ENCODE data around the gene POLR1A. TPM values are rescaled to one million over a fixed set of nuclear protein-coding genes. Genes with fewer than 3 reads are reported as not detected.

Gene POLR1A
- total RNA-seq, 1 donor = 17.4 TPM

DNA sequence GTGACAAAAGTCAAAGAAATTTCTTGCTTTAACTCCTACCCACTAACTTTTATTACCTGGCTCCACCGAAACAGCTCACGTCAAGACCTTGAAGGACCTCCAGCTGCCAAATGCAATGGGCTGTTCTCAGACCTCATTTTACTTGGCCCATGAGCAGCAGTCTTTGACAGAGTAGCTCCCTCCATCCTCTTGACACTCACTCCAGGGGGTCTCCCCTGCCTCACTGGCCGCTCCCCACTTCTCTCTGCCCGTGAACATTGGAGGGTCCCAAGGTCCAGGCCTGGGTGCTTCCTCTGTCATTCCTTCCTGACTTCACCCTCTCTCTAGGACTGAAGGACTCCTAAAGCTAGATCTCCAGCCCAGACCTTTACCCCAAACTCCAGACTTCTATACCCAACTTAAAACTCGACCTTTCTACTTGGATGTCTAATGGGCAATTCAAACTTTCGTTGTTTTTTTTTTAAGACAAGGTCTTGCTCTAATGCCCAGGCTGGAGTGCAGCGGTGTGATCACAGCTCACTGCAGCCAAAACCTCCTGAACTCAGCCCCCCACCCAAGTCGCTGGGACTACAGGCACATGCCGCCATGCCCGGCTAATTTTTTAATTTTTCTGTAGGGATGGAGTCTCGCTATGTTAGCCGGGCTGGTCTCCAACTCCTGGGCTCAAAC lies 124.0 kb downstream of the POLR1A start:
- H4K20me1 ChIP-seq (ENCODE audit: insufficient read depth, low read length) = no peaks in the 10 kb centered on the region
- H2AFZ ChIP-seq (ENCODE audit: low read length) = no peak overlapping the region
- DNase-seq (ENCODE audit: insufficient read length, low spot score, missing footprints) = no peak
- no peaks in the 10 kb centered on the region for H3K79me2 ChIP-seq (ENCODE audit: insufficient read depth, low read length)
- TF ChIP-seq, protein P1, sequence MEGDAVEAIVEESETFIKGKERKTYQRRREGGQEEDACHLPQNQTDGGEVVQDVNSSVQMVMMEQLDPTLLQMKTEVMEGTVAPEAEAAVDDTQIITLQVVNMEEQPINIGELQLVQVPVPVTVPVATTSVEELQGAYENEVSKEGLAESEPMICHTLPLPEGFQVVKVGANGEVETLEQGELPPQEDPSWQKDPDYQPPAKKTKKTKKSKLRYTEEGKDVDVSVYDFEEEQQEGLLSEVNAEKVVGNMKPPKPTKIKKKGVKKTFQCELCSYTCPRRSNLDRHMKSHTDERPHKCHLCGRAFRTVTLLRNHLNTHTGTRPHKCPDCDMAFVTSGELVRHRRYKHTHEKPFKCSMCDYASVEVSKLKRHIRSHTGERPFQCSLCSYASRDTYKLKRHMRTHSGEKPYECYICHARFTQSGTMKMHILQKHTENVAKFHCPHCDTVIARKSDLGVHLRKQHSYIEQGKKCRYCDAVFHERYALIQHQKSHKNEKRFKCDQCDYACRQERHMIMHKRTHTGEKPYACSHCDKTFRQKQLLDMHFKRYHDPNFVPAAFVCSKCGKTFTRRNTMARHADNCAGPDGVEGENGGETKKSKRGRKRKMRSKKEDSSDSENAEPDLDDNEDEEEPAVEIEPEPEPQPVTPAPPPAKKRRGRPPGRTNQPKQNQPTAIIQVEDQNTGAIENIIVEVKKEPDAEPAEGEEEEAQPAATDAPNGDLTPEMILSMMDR (IDR thresholded peaks at IDR 0.05; ENCODE audit: extremely low read depth, low read depth, low read length) = no peak
- H3K4me3 ChIP-seq (ENCODE audit: insufficient read depth, low read length) = no peak overlapping the region
- H3K4me2 ChIP-seq (ENCODE audit: insufficient read depth, low read length) = no peak overlapping the region
- H3K27ac ChIP-seq (ENCODE audit: low read depth, low read length) = no peak overlapping the region
- no peaks in the 10 kb centered on the region for H3K36me3 ChIP-seq (ENCODE audit: insufficient read depth, low read length)
- H3K9me3 ChIP-seq (ENCODE audit: low read depth, low read length) = no peaks in the 10 kb centered on the region
- H3K4me1 ChIP-seq (ENCODE audit: insufficient read depth, low read length) = no peaks in the 10 kb centered on the region
- H3K27me3 ChIP-seq (ENCODE audit: insufficient read depth, low read length) = peaks cover 4% of the 10 kb centered on the region

DNA sequence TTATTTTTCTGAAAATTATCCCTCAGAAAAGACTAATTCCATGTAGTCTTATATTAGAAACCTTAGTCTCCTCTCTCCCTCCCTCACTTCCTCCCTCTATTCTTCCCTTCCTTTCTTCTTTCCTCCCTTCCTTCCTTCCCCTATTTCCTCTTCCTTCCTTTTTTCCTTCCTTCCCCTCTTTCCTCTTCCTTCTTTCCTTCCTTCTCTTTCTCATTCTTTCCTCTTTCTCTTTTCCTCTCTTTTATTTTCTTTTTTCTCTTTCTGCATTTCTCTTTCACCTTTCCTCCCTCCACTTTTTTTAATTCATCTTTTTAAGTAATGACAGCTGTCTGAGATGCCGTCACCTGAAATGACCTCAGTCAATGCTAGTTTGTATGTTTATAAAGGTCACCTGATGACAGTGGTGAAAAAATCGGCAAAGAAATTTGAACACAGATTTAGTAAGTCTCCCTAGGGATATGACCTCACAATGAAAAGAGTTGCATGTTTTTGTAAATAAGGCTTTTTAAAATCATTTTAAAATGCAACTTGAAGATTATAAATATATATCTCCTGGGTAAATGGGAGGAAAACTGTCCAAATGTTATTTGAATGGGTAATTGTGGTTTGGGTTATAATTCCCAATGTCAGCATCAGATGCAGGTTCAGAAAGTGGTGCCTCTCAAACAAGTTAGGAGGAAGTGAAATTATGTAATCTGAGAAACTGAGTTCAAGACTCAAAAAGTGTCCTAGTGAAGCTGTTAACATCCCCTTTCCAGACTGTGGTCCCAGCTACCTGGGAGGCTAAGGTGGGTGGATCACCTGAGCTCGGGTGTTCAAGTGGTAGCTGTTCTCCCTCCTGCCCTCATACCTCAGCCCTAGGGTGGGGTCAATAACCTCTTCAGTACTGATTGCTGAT lies 126.6 kb downstream of the POLR1A start:
- Histone ChIP-seq H3K27me3 (ENCODE audit: insufficient read depth, low read length) (peaks cover 16% of the 10 kb centered on the region), H3K9me3 (ENCODE audit: low read depth, low read length) (no peaks in the 10 kb centered on the region), H3K4me1 (ENCODE audit: insufficient read depth, low read length) (no peaks in the 10 kb centered on the region), H3K79me2 (ENCODE audit: insufficient read depth, low read length) (no peaks in the 10 kb centered on the region), H3K27ac (ENCODE audit: low read depth, low read length) (no peak overlapping the region), H4K20me1 (ENCODE audit: insufficient read depth, low read length) (no peaks in the 10 kb centered on the region), H2AFZ (ENCODE audit: low read length) (no peak overlapping the region), H3K4me2 (ENCODE audit: insufficient read depth, low read length) (peak overlapping the region; percentile 22), H3K36me3 (ENCODE audit: insufficient read depth, low read length) (no peaks in the 10 kb centered on the region), H3K4me3 (ENCODE audit: insufficient read depth, low read length) (no peak overlapping the region)
- TF ChIP-seq, protein P1 (IDR thresholded peaks at IDR 0.05; ENCODE audit: extremely low read depth, low read depth, low read length) = no peak
- no peak for DNase-seq (ENCODE audit: insufficient read length, low spot score, missing footprints)

DNA sequence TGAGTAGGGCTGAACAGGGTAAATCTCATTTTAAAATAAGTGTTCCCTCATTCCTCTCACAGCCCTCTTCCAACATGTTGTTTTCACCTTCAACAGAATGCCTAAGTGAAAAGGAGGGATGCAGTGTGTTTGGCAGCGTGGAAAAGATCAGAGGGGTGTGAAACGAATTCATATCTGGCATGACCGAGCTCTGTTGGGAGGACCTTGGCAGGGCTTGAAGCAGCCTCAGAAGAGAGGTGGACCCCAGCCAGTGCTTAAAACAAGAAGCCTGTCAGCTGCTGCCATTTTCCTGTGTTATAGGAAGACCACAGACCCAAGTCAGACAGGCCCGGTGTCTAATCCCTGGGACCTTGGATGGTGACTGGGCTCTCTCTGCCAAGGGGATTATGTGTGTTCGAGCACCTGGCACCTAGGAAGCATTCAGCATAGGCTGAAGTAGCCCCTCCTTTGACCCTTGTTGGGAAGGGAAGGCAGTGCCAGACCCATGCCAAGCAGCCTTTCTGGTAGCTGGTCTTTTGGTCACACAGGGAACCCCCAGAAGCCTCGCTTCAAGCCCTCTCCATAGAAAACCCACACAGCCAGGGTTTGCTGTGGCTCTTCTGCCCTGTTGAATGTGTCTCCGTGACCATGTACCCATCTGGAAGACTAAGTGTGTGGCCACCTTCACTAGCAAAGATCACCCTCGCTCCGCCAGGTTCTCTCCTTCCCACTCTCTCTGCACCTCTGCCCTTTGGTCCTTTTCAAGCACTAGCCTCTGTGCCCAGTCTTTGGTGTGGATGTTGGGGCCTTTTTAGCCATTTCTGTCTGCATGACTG lies 129.4 kb downstream of the POLR1A start:
- no peaks in the 10 kb centered on the region for H3K4me1 ChIP-seq (ENCODE audit: insufficient read depth, low read length)
- H3K27ac ChIP-seq (ENCODE audit: low read depth, low read length) = no peak overlapping the region
- TF ChIP-seq, protein P1 (IDR thresholded peaks at IDR 0.05; ENCODE audit: extremely low read depth, low read depth, low read length) = no peak
- DNase-seq (ENCODE audit: insufficient read length, low spot score, missing footprints) = no peak
- H3K36me3 ChIP-seq (ENCODE audit: insufficient read depth, low read length) = no peaks in the 10 kb centered on the region
- H4K20me1 ChIP-seq (ENCODE audit: insufficient read depth, low read length) = no peaks in the 10 kb centered on the region
- H3K27me3 ChIP-seq (ENCODE audit: insufficient read depth, low read length) = peaks cover 16% of the 10 kb centered on the region
- H3K79me2 ChIP-seq (ENCODE audit: insufficient read depth, low read length) = no peaks in the 10 kb centered on the region
- no peak overlapping the region for H3K4me3 ChIP-seq (ENCODE audit: insufficient read depth, low read length)
- no peak overlapping the region for H2AFZ ChIP-seq (ENCODE audit: low read length)
- no peaks in the 10 kb centered on the region for H3K9me3 ChIP-seq (ENCODE audit: low read depth, low read length)
- no peak overlapping the region for H3K4me2 ChIP-seq (ENCODE audit: insufficient read depth, low read length)
